ENCODE results near the gene CTH.
"Not testable (repeated sequence)": the region's sequence is repeated elsewhere in the genome, so short reads cannot be mapped to it uniquely, and the experiment has no call there.

Gene CTH

GRCh38 chr1:70455291-70455690 is 44.2 kb downstream of the CTH start:
- DNase-seq (ENCODE audit: low read depth), result no peak

- no peak for DNase-seq (ENCODE audit: low read depth)
Measured at GRCh38 chr1:70458131-70458530, 47.1 kb downstream of the CTH start.

GRCh38 chr1:70459496-70460225 is 48.6 kb downstream of the CTH start:
- DNase-seq (ENCODE audit: low read depth), result no peak

GRCh38 chr1:70460740-70461713 is 50.0 kb downstream of the CTH start:
- DNase-seq (ENCODE audit: low read depth), result not testable (repeated sequence)

GRCh38 chr1:70462611-70463010 is 51.5 kb downstream of the CTH start:
- no peak for DNase-seq (ENCODE audit: low read depth)

GRCh38 chr1:70465911-70466310 is 54.8 kb downstream of the CTH start:
- DNase-seq (ENCODE audit: low read depth), result no peak

- DNase-seq (ENCODE audit: low read depth), result no peak
Measured at GRCh38 chr1:70467531-70467930, 56.5 kb downstream of the CTH start.

GRCh38 chr1:70468180-70468579 is 57.1 kb downstream of the CTH start:
- no peak for DNase-seq (ENCODE audit: low read depth)

GRCh38 chr1:70469184-70469583 is 58.1 kb downstream of the CTH start:
- DNase-seq (ENCODE audit: low read depth), result not testable (repeated sequence)

GRCh38 chr1:70475023-70475422 is 64.0 kb downstream of the CTH start:
- no peak for DNase-seq (ENCODE audit: low read depth)

- DNase-seq (ENCODE audit: low read depth), result no peak
Measured at GRCh38 chr1:70477090-70477489, 66.0 kb downstream of the CTH start.

GRCh38 chr1:70477905-70478304 is 66.8 kb downstream of the CTH start:
- DNase-seq (ENCODE audit: low read depth), result not testable (repeated sequence)

- no peak for DNase-seq (ENCODE audit: low read depth)
Measured at GRCh38 chr1:70483342-70483741, 72.3 kb downstream of the CTH start.

GRCh38 chr1:70485624-70486023 is 74.6 kb downstream of the CTH start:
- DNase-seq (ENCODE audit: low read depth), result no peak

- no peak for DNase-seq (ENCODE audit: low read depth)
Measured at GRCh38 chr1:70486676-70487458, 75.8 kb downstream of the CTH start.

GRCh38 chr1:70487459-70487815 is 76.4 kb downstream of the CTH start:
- no peak for DNase-seq (ENCODE audit: low read depth)

- no peak for DNase-seq (ENCODE audit: low read depth)
Measured at GRCh38 chr1:70487910-70488665, 77.0 kb downstream of the CTH start.

All from stimulated activated CD4-positive, alpha-beta T cell treated with anti-CD3 and anti-CD28 coated beads, Interleukin-2, amount 100 ng/mL, for 4 hours (primary cell).